Gastrocnemius medialis (tissue), 4 donors: ENCODE results near the gene ZNF30.

Source experiments
- CTCF ChIP-seq, 5 experiments: fragments of 450-650 bp in 3 of 5; fragments of 200-600 bp in 2 of 5; sonication (generic) in 2 of 5; IDR thresholded peaks in 4 of 5; conservative IDR thresholded peaks in 1 of 5; 1 replicate in 4 of 5; 2 replicates in 1 of 5; pipeline ENCODE4 v1.5.1; 2016 to 2019; ENCODE audit warnings: antibody characterized with exemption in 5 of 5, mild to moderate bottlenecking in 3 of 5, moderate library complexity in 3 of 5
- POLR2A ChIP-seq, 2 donors: fragments of 450-650 bp; IDR thresholded peaks; one replicate each; pipeline ENCODE4 v1.6.1; 2017; ENCODE audit warnings: antibody characterized with exemption in 2 of 2, mild to moderate bottlenecking in 2 of 2, moderate library complexity in 2 of 2

- no peak for TF ChIP-seq POLR2A (IDR thresholded peaks at IDR 0.05)
- TF ChIP-seq CTCF (IDR thresholded peaks at IDR 0.05 in 4 of 5, conservative IDR thresholded peaks at IDR 0.05 in 1 of 5), result no peak
These were observed 45.5 kb downstream of the ZNF30 start for GRCh38 chr19:34972163-34972705.
